Renal cortical epithelial cell (primary cell): ENCODE data around the gene ASPDH. TPM values are rescaled to one million over a fixed set of nuclear protein-coding genes. Genes with fewer than 3 reads are reported as not detected.
A peak's percentile ranks its signal among the peaks of the same experiment; 100 is the strongest.
"Not testable (repeated sequence)": the region's sequence is repeated elsewhere in the genome, so short reads cannot be mapped to it uniquely, and the experiment has no call there.

Experiments used
- DNase-seq: peaks from one replicate; pipeline ENCODE4 v3.0.0-alpha.2; 2011; ENCODE audit warnings: low read depth
- total RNA-seq: library from RNA; depleted of rRNA; stranded (reverse); fragments of >200 nt; gene quantifications from 2 replicates; pipeline ENCODE4 v1.2.3, GENCODE V29; 2014

The ASPDH gene
- total RNA-seq, 1 donor from 2014 or later: not detected

GRCh38 chr19:50547385-50548190 lies 33.9 kb upstream of the ASPDH start:
- DNase-seq: no peak

GRCh38 chr19:50546527-50547221 lies 33.0 kb upstream of the ASPDH start:
- DNase-seq: no peak

GRCh38 chr19:50542943-50543342 lies 29.2 kb upstream of the ASPDH start:
- DNase-seq: no peak

GRCh38 chr19:50537769-50538230 lies 24.1 kb upstream of the ASPDH start:
- DNase-seq: peak; percentile 43

GRCh38 chr19:50537306-50537685 lies 23.6 kb upstream of the ASPDH start:
- no peak for DNase-seq

GRCh38 chr19:50536662-50537305 lies 23.1 kb upstream of the ASPDH start:
- DNase-seq: no peak

GRCh38 chr19:50535672-50536187 lies 22.0 kb upstream of the ASPDH start:
- no peak for DNase-seq

GRCh38 chr19:50534478-50534877 lies 20.8 kb upstream of the ASPDH start:
- no peak for DNase-seq

- no peak for DNase-seq
Observed at GRCh38 chr19:50532952-50533351, 19.2 kb upstream of the ASPDH start.

GRCh38 chr19:50531171-50531612 lies 17.5 kb upstream of the ASPDH start:
- no peak for DNase-seq

GRCh38 chr19:50528052-50528451 lies 14.3 kb upstream of the ASPDH start:
- not testable (repeated sequence) for DNase-seq

GRCh38 chr19:50522881-50523280 lies 9.2 kb upstream of the ASPDH start:
- no peak for DNase-seq

GRCh38 chr19:50520822-50521465 lies 7.2 kb upstream of the ASPDH start:
- DNase-seq: no peak

- no peak for DNase-seq
Observed at GRCh38 chr19:50519006-50519575, 5.4 kb upstream of the ASPDH start.

- DNase-seq: no peak
Observed at GRCh38 chr19:50518091-50519005, 4.6 kb upstream of the ASPDH start.

- DNase-seq: no peak
Observed at GRCh38 chr19:50517704-50518075, 4.0 kb upstream of the ASPDH start.

- no peak for DNase-seq
Observed at GRCh38 chr19:50516964-50517703, 3.4 kb upstream of the ASPDH start.

GRCh38 chr19:50516456-50516855 lies 2.7 kb upstream of the ASPDH start:
- no peak for DNase-seq

GRCh38 chr19:50515168-50515561 lies 1.5 kb upstream of the ASPDH start:
- no peak for DNase-seq
